Parathyroid adenoma (tissue), 2 donors: ENCODE results near the gene ZNF180.

ENCODE experiments used
- H2AFZ ChIP-seq: fragments of 300-600 bp; sonication (generic); one replicate; pipeline ENCODE4 v1.7.0; 2017; ENCODE audit warnings: antibody characterized with exemption, mild to moderate bottlenecking
- H3K27ac ChIP-seq: fragments of 300-600 bp; sonication (generic); one replicate; pipeline ENCODE4 v1.7.0; 2017
- H3K27me3 ChIP-seq: fragments of 300-600 bp; sonication (generic); one replicate; pipeline ENCODE4 v1.7.0; 2017; ENCODE audit warnings: low read length; ENCODE audit not compliant: control insufficient read depth, insufficient read depth
- H3K36me3 ChIP-seq: fragments of 300-600 bp; sonication (generic); one replicate; pipeline ENCODE4 v1.7.0; 2017; ENCODE audit warnings: low read length; ENCODE audit not compliant: control insufficient read depth, insufficient read depth
- H3K4me1 ChIP-seq: fragments of 300-600 bp; sonication (generic); one replicate; pipeline ENCODE4 v1.7.0; 2017; ENCODE audit warnings: control low read depth
- H3K4me2 ChIP-seq: fragments of 300-600 bp; sonication (generic); one replicate; pipeline ENCODE4 v1.7.0; 2017; ENCODE audit warnings: low read length
- H3K4me3 ChIP-seq: fragments of 300-600 bp; sonication (generic); one replicate; pipeline ENCODE4 v1.7.0; 2017; ENCODE audit warnings: low read depth, low read length
- H3K79me2 ChIP-seq: fragments of 300-600 bp; sonication (generic); one replicate; pipeline ENCODE4 v1.7.0; 2017; ENCODE audit warnings: control low read depth
- H3K9ac ChIP-seq: fragments of 300-600 bp; sonication (generic); one replicate; pipeline ENCODE4 v1.7.0; 2017; ENCODE audit warnings: mild to moderate bottlenecking
- H3K9me3 ChIP-seq: fragments of 300-600 bp; sonication (generic); one replicate; pipeline ENCODE4 v1.7.0; 2017; ENCODE audit warnings: low read length; ENCODE audit not compliant: control insufficient read depth
- CTCF ChIP-seq: fragments of 300-600 bp; sonication (generic); IDR thresholded peaks from one replicate; pipeline ENCODE4 v1.7.0; 2017; ENCODE audit warnings: antibody characterized with exemption, mild to moderate bottlenecking
- donor health status: primary hyperparathyroidism.

Gene ZNF180

GRCh38 chr19:44521370-44521769 lies 21.0 kb upstream of the ZNF180 start:
- no peak for TF ChIP-seq CTCF
- Histone ChIP-seq H3K79me2 (no peaks in the 10 kb centered on the region), H3K27ac (no peak overlapping the region), H3K27me3 (no peaks in the 10 kb centered on the region), H3K4me3 (no peak overlapping the region), H2AFZ (no peak overlapping the region), H3K36me3 (no peaks in the 10 kb centered on the region), H3K4me2 (no peak overlapping the region), H3K9me3 (no peaks in the 10 kb centered on the region), H3K4me1 (no peaks in the 10 kb centered on the region), H3K9ac (no peak overlapping the region)

GRCh38 chr19:44517146-44517545 lies 16.8 kb upstream of the ZNF180 start:
- Histone ChIP-seq H3K27ac (no peak overlapping the region), H3K27me3 (no peaks in the 10 kb centered on the region), H3K4me1 (no peaks in the 10 kb centered on the region), H3K4me2 (no peak overlapping the region), H3K79me2 (no peaks in the 10 kb centered on the region), H2AFZ (no peak overlapping the region), H3K9ac (no peak overlapping the region), H3K9me3 (no peaks in the 10 kb centered on the region), H3K36me3 (no peaks in the 10 kb centered on the region), H3K4me3 (no peak overlapping the region)
- TF ChIP-seq CTCF: no peak

GRCh38 chr19:44515907-44516306 lies 15.6 kb upstream of the ZNF180 start:
- TF ChIP-seq CTCF: no peak
- Histone ChIP-seq H2AFZ (no peak overlapping the region), H3K4me3 (no peak overlapping the region), H3K27me3 (no peaks in the 10 kb centered on the region), H3K79me2 (no peaks in the 10 kb centered on the region), H3K4me1 (no peaks in the 10 kb centered on the region), H3K36me3 (no peaks in the 10 kb centered on the region), H3K27ac (no peak overlapping the region), H3K9ac (no peak overlapping the region), H3K9me3 (no peaks in the 10 kb centered on the region), H3K4me2 (no peak overlapping the region)

GRCh38 chr19:44515031-44515430 lies 14.7 kb upstream of the ZNF180 start:
- Histone ChIP-seq H3K36me3 (no peaks in the 10 kb centered on the region), H3K4me3 (no peak overlapping the region), H2AFZ (no peak overlapping the region), H3K9me3 (no peaks in the 10 kb centered on the region), H3K9ac (no peak overlapping the region), H3K4me2 (no peak overlapping the region), H3K27me3 (no peaks in the 10 kb centered on the region), H3K4me1 (no peaks in the 10 kb centered on the region), H3K27ac (no peak overlapping the region), H3K79me2 (no peaks in the 10 kb centered on the region)
- TF ChIP-seq CTCF: no peak
